Measurements from ENCODE around the gene POLH. TPM values are rescaled to one million over a fixed set of nuclear protein-coding genes. Genes with fewer than 3 reads are reported as not detected.
"Not testable (repeated sequence)": the region's sequence is repeated elsewhere in the genome, so short reads cannot be mapped to it uniquely, and the experiment has no call there.

POLH gene
- total RNA-seq, 2 donors from 2014 or later, result 12.3 to 23.8 TPM

DNA sequence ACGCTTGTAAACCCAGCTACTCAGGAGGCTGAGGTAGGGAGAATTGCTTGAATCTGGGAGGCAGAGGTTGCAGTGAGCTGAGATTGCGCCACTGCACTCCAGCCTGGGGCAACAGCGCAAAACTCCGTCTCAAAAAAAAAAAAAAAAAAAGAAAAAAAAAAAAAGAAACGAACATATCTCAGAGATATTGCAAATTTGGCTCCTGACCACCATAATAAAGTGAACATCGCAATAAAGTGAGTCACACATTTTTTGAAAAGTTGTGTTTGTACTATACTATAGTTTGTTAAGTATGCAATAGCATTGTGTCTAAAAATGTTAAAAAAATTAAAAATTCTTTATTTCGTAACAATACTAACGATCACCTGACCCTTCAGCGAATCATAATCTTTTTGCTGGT is 82.2 kb downstream of the POLH start:
- TF ChIP-seq, protein P1, sequence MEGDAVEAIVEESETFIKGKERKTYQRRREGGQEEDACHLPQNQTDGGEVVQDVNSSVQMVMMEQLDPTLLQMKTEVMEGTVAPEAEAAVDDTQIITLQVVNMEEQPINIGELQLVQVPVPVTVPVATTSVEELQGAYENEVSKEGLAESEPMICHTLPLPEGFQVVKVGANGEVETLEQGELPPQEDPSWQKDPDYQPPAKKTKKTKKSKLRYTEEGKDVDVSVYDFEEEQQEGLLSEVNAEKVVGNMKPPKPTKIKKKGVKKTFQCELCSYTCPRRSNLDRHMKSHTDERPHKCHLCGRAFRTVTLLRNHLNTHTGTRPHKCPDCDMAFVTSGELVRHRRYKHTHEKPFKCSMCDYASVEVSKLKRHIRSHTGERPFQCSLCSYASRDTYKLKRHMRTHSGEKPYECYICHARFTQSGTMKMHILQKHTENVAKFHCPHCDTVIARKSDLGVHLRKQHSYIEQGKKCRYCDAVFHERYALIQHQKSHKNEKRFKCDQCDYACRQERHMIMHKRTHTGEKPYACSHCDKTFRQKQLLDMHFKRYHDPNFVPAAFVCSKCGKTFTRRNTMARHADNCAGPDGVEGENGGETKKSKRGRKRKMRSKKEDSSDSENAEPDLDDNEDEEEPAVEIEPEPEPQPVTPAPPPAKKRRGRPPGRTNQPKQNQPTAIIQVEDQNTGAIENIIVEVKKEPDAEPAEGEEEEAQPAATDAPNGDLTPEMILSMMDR (IDR thresholded peaks at IDR 0.05), result no peak
- no peaks in the 10 kb centered on the region for H3K27me3 ChIP-seq
- no peak overlapping the region for H3K27ac ChIP-seq
- H3K4me3 ChIP-seq, result no peak overlapping the region
- DNase-seq, result no peak
- intact Hi-C loops (cut with DNase I), result no loop called here
- H3K36me3 ChIP-seq, result no peaks in the 10 kb centered on the region
- no peaks in the 10 kb centered on the region for H3K9me3 ChIP-seq
- H3K9ac ChIP-seq (ENCODE audit: low read depth in 2 of 2, low read length in 2 of 2), result no peak overlapping the region
- H3K4me1 ChIP-seq, result no peaks in the 10 kb centered on the region

DNA sequence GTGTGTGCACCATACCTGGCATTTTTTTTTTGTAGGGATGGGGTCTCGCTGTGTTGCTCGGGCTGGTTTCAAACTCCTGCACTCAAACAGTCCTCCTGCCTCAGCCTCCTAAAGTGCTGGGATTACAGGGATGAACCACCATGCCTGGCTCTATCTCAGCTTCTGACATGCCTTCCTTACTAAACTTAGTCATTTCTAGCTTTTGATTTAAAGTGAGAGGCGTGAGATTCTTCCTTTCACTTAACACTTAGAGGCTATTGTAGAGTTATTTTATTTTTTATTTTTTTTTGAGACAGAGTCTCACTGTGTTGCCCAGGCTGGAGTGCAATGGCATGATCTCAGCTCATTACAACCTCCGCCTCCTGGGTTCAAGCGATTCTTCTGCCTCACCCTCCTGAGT is 87.0 kb downstream of the POLH start:
- intact Hi-C loops (cut with DNase I), result loop anchor here (10.0 kb wide), 2 partner anchors 58 to 272 kb away; no protein-coding TSS in a partner anchor
- not testable (repeated sequence) for H3K36me3 ChIP-seq; H3K27ac ChIP-seq; H3K9ac ChIP-seq (ENCODE audit: low read depth in 2 of 2, low read length in 2 of 2); H3K27me3 ChIP-seq; H3K9me3 ChIP-seq; DNase-seq; H3K4me1 ChIP-seq; H3K4me3 ChIP-seq

Other genes with a start within 250 kb of the POLH start
- gene ZNF318, start 206.5 kb upstream of the POLH start, total RNA-seq, result 10 to 100 TPM; 12.3 TPM
- 10 to 100 TPM; 22.9 to 33.9 TPM for gene ABCC10, start 148.6 kb upstream of the POLH start, total RNA-seq
- gene DLK2, start 120.6 kb upstream of the POLH start, total RNA-seq, result under 1 TPM; 0.19 to 0.22 TPM
- gene TJAP1, start 98.6 kb upstream of the POLH start, total RNA-seq, result 10 to 100 TPM; 18.6 to 26.4 TPM
- gene LRRC73, start 65.8 kb upstream of the POLH start, total RNA-seq, result 1 to 10 TPM in 1 of 2 donors, under 1 TPM in 1; 0.77 to 1.1 TPM
- gene YIPF3, start 59.3 kb upstream of the POLH start, total RNA-seq, result 100 to 1,000 TPM; 121 to 129 TPM
- gene POLR1C, start 59.1 kb upstream of the POLH start, total RNA-seq, result 10 to 100 TPM; 28.1 to 41.8 TPM
- 10 to 100 TPM; 23.1 to 32.3 TPM for gene XPO5, start 147 bp upstream of the POLH start, total RNA-seq
- 10 to 100 TPM; 50.0 to 51.7 TPM for gene GTPBP2, start 53.1 kb downstream of the POLH start, total RNA-seq
- 10 to 100 TPM; 47.7 to 48.8 TPM for gene MAD2L1BP, start 59.7 kb downstream of the POLH start, total RNA-seq
- not detected for gene RSPH9, start 68.9 kb downstream of the POLH start, total RNA-seq
- 100 to 1,000 TPM in 1 of 2 donors, 10 to 100 TPM in 1; 83.6 to 120 TPM for gene MRPS18A, start 111.6 kb downstream of the POLH start, total RNA-seq
- gene VEGFA, start 194.0 kb downstream of the POLH start, total RNA-seq, result 100 to 1,000 TPM; 113 to 216 TPM